GM23338 (cell line): ENCODE data around the gene SEL1L3. TPM values are rescaled to one million over a fixed set of nuclear protein-coding genes. Genes with fewer than 3 reads are reported as not detected.

ENCODE experiments used
- ATAC-seq: fragments of 200-7000 bp; cut with Tn5 transposase; 3 replicates; pipeline ENCODE4 v1.9.1; 2020
- DNase-seq: peaks from one replicate; pipeline ENCODE4 v3.0.0-alpha.2; 2015; ENCODE audit warnings: low spot score
- H2AFZ ChIP-seq: fragments of 200-600 bp; sonication (generic); 2 replicates; pipeline ENCODE4 v1.8.0; 2016; ENCODE audit warnings: antibody characterized with exemption, mild to moderate bottlenecking, moderate library complexity
- H3F3A ChIP-seq: fragments of 200-600 bp; sonication (generic); replicated peaks from 2 replicates; pipeline ENCODE4 v1.8.0; 2017; ENCODE audit warnings: antibody characterized with exemption, mixed run types, low read depth
- H3K27ac ChIP-seq: fragments of 200-600 bp; sonication (generic); 2 replicates; pipeline ENCODE4 v1.6.1; 2016; ENCODE audit warnings: low read depth
- H3K27me3 ChIP-seq: fragments of 200-600 bp; sonication (generic); 2 replicates; pipeline ENCODE4 v1.8.0; 2016; ENCODE audit warnings: mild to moderate bottlenecking, mixed run types, moderate library complexity; ENCODE audit not compliant: insufficient read depth
- H3K36me3 ChIP-seq: fragments of 200-600 bp; sonication (generic); 2 replicates; pipeline ENCODE4 v1.8.0; 2016; ENCODE audit warnings: mild to moderate bottlenecking; ENCODE audit not compliant: insufficient read depth
- H3K4me1 ChIP-seq: fragments of 200-600 bp; sonication (generic); 2 replicates; pipeline ENCODE4 v1.8.0; 2016; ENCODE audit warnings: mild to moderate bottlenecking, moderate library complexity; ENCODE audit not compliant: insufficient read depth
- H3K4me2 ChIP-seq: fragments of 200-600 bp; sonication (generic); 2 replicates; pipeline ENCODE4 v1.7.1; 2017; ENCODE audit warnings: mixed run types
- H3K4me3 ChIP-seq: fragments of 200-600 bp; sonication (generic); 2 replicates; pipeline ENCODE4 v1.6.1; 2016; ENCODE audit warnings: mixed run types
- H3K79me2 ChIP-seq: fragments of 200-600 bp; sonication (generic); replicated peaks from 2 replicates; pipeline ENCODE4 v1.8.0; 2017; ENCODE audit warnings: mild to moderate bottlenecking; ENCODE audit not compliant: insufficient read depth
- H3K9me2 ChIP-seq: fragments of 200-600 bp; sonication (generic); 2 replicates; pipeline ENCODE4 v1.8.0; 2017; ENCODE audit not compliant: insufficient read depth
- H4K20me1 ChIP-seq: fragments of 200-600 bp; sonication (generic); replicated peaks from 2 replicates; pipeline ENCODE4 v1.8.0; 2017; ENCODE audit warnings: mild to moderate bottlenecking; ENCODE audit not compliant: insufficient read depth
- H3K27ac Mint-ChIP-seq: 2 replicates; pipeline ENCODE4 v1.8.0; 2020; ENCODE audit warnings: inconsistent platforms, mild to moderate bottlenecking, moderate library complexity, mixed read lengths
- H3K27me3 Mint-ChIP-seq: 3 replicates; pipeline ENCODE4 v1.8.0; 2022; ENCODE audit warnings: low read depth, mild to moderate bottlenecking, moderate library complexity, mixed read lengths, inconsistent platforms; ENCODE audit not compliant: insufficient read depth, poor library complexity
- H3K36me3 Mint-ChIP-seq: 3 replicates; pipeline ENCODE4 v1.8.0; 2021; ENCODE audit warnings: low read depth, mild to moderate bottlenecking, inconsistent platforms, moderate library complexity, mixed read lengths
- H3K4me1 Mint-ChIP-seq: 3 replicates; pipeline ENCODE4 v1.8.0; 2020; ENCODE audit warnings: mild to moderate bottlenecking, inconsistent platforms, mixed read lengths
- H3K4me3 Mint-ChIP-seq: 3 replicates; pipeline ENCODE4 v1.8.0; 2021; ENCODE audit warnings: moderate library complexity, mild to moderate bottlenecking, inconsistent platforms, mixed read lengths
- H3K9me3 Mint-ChIP-seq: 3 replicates; pipeline ENCODE4 v1.8.0; 2020; ENCODE audit warnings: moderate library complexity, mild to moderate bottlenecking, inconsistent platforms, mixed read lengths
- CTCF ChIP-seq, 2 experiments: fragments of 200-600 bp in 1 of 2; sonication (generic) in 1 of 2; conservative IDR thresholded peaks; 2 replicates each; pipeline versions ENCODE4 v1.5.1 to v1.6.1; 2016 to 2017; ENCODE audit warnings: antibody characterized with exemption in 2 of 2, low read depth in 2 of 2, mild to moderate bottlenecking in 2 of 2, moderate library complexity in 1 of 2
- ETS1 ChIP-seq: IDR thresholded peaks from 2 replicates; pipeline ENCODE4 v1.6.1; 2016; ENCODE audit warnings: antibody characterized with exemption
- EZH2 ChIP-seq: fragments of 200-600 bp; sonication (generic); IDR thresholded peaks from one replicate; pipeline ENCODE4 v1.8.0; 2017; ENCODE audit warnings: antibody characterized with exemption, mild to moderate bottlenecking, low read depth; ENCODE audit not compliant: unreplicated experiment
- EZH2phosphoT487 ChIP-seq: fragments of 200-600 bp; sonication (generic); IDR thresholded peaks from one replicate; pipeline ENCODE4 v1.8.1; 2018; ENCODE audit warnings: antibody characterized with exemption; ENCODE audit not compliant: unreplicated experiment
- JUNB ChIP-seq: IDR thresholded peaks from one replicate; pipeline ENCODE4 v1.6.1; 2016; ENCODE audit warnings: antibody characterized with exemption; ENCODE audit not compliant: unreplicated experiment
- NANOG ChIP-seq: IDR thresholded peaks from 2 replicates; pipeline ENCODE4 v1.6.1; 2016; ENCODE audit warnings: antibody characterized with exemption, borderline replicate concordance
- POLR2AphosphoS5 ChIP-seq: IDR thresholded peaks from 2 replicates; pipeline ENCODE4 v1.6.1; 2016; ENCODE audit warnings: antibody characterized with exemption, low read depth
- REST ChIP-seq: IDR thresholded peaks from one replicate; pipeline ENCODE4 v1.6.1; 2018; ENCODE audit warnings: antibody characterized with exemption; ENCODE audit not compliant: unreplicated experiment
- ZNF114 ChIP-seq: fragments of 250-450 bp; sonication (Bioruptor Pico); IDR thresholded peaks from 2 replicates; pipeline ENCODE4 v1.5.0; 2020; ENCODE audit warnings: mild to moderate bottlenecking, moderate library complexity
- ZNF331 ChIP-seq: fragments of 250-450 bp; sonication (Bioruptor Pico); IDR thresholded peaks from 2 replicates; pipeline ENCODE4 v1.5.0; 2020; ENCODE audit warnings: low read depth, mild to moderate bottlenecking, moderate library complexity
- polyA plus RNA-seq: library from polyadenylated mRNA; unstranded; fragments of >200 nt; fragmentation: Nextera tagmentation; extraction: Ambion mirVana; gene quantifications from 2 replicates; pipeline ENCODE4 v1.2.1, GENCODE V29; 2016
- total RNA-seq: library from RNA; depleted of rRNA; stranded (reverse); fragments of >200 nt; shearing (Covaris generic); gene quantifications from 2 replicates; pipeline ENCODE4 v1.2.3, GENCODE V29; 2014

SEL1L3 gene
- total and polyA plus RNA-seq, 2 experiments from 2014 or later = 17.1 to 61.7 TPM

GRCh38 chr4:25835384-25835783 is 27.4 kb downstream of the SEL1L3 start (continued):
- TF ChIP-seq REST (no peak), ZNF331 (no peak), ETS1 (no peak), CTCF (conservative IDR thresholded peaks at IDR 0.05; ENCODE audit: low read depth in 2 of 2) (no peak), JUNB (no peak), POLR2AphosphoS5 (no peak), EZH2phosphoT487 (no peak), ZNF114 (no peak)

GRCh38 chr4:25834411-25835107 is 28.2 kb downstream of the SEL1L3 start:
- H3K4me3 Mint-ChIP-seq = no peak overlapping the region
- TF ChIP-seq EZH2 (no peak), ZNF331 (no peak), CTCF (conservative IDR thresholded peaks at IDR 0.05; ENCODE audit: low read depth in 2 of 2) (no peak), JUNB (no peak), ZNF114 (no peak), NANOG (no peak), REST (no peak)

More at GRCh38 chr4:25834411-25835107, 28.2 kb downstream of the SEL1L3 start:
- no peaks in the 10 kb centered on the region; the same call in 1 of the 2 replicates for H3K36me3 ChIP-seq
- no peaks in the 10 kb centered on the region for H3K27me3 ChIP-seq
- Mint-ChIP-seq H3K4me1 (peaks cover 13% of the 10 kb centered on the region; the same call in 2 of the 3 replicates), H3K27me3 (no peaks in the 10 kb centered on the region), H3K27ac (no peak overlapping the region), H3K36me3 (peaks cover 12% of the 10 kb centered on the region), H3K9me3 (no peaks in the 10 kb centered on the region)
- no peak overlapping the region for H3K4me2 ChIP-seq
- H3F3A ChIP-seq = no peaks in the 10 kb centered on the region
- ATAC-seq (no peak), DNase-seq (no peak)
- no peaks in the 10 kb centered on the region for H3K9me2 ChIP-seq
- H2AFZ ChIP-seq = no peak overlapping the region
- H3K4me1 ChIP-seq = peaks cover 18% of the 10 kb centered on the region
- no peak overlapping the region for H3K4me3 ChIP-seq
- no peaks in the 10 kb centered on the region for H4K20me1 ChIP-seq
- peaks cover 41% of the 10 kb centered on the region for H3K79me2 ChIP-seq
- no peak overlapping the region; the same call in 1 of the 2 replicates for H3K27ac ChIP-seq
